Hepatocyte (in vitro differentiated cells): Measurements from ENCODE around the gene PPME1. TPM values are rescaled to one million over a fixed set of nuclear protein-coding genes. Genes with fewer than 3 reads are reported as not detected.
A peak's percentile ranks its signal among the peaks of the same experiment; 100 is the strongest.
"Not testable (repeated sequence)": the region's sequence is repeated elsewhere in the genome, so short reads cannot be mapped to it uniquely, and the experiment has no call there.

Experiments
- DNase-seq: peaks from one replicate; pipeline ENCODE4 v3.0.0-alpha.2; 2016; ENCODE audit warnings: low spot score
- H2AFZ ChIP-seq: fragments of 200-600 bp; sonication (generic); 2 replicates; pipeline ENCODE4 v1.6.0; 2016; ENCODE audit warnings: antibody characterized with exemption, mild to moderate bottlenecking
- H3K27ac ChIP-seq: fragments of 200-600 bp; sonication (generic); 2 replicates; pipeline ENCODE4 v1.5.1; 2016; ENCODE audit warnings: mild to moderate bottlenecking
- H3K27me3 ChIP-seq: fragments of 200-600 bp; sonication (generic); 2 replicates; pipeline ENCODE4 v1.6.1; 2016
- H3K36me3 ChIP-seq: fragments of 200-600 bp; sonication (generic); replicated peaks from 2 replicates; pipeline ENCODE4 v1.5.1; 2016; ENCODE audit warnings: low read depth; ENCODE audit not compliant: insufficient read depth
- H3K4me1 ChIP-seq: fragments of 200-600 bp; sonication (generic); 2 replicates; pipeline ENCODE4 v1.5.1; 2016; ENCODE audit warnings: mild to moderate bottlenecking, moderate library complexity; ENCODE audit not compliant: insufficient read depth
- H3K4me2 ChIP-seq: fragments of 200-600 bp; sonication (generic); 2 replicates; pipeline ENCODE4 v1.6.0; 2016
- H3K4me3 ChIP-seq: fragments of 200-600 bp; sonication (generic); 2 replicates; pipeline ENCODE4 v1.5.1; 2016; ENCODE audit warnings: mild to moderate bottlenecking
- H3K79me2 ChIP-seq: fragments of 200-600 bp; sonication (generic); 2 replicates; pipeline ENCODE4 v1.6.0; 2017; ENCODE audit warnings: mild to moderate bottlenecking
- H3K9me2 ChIP-seq: fragments of 200-600 bp; sonication (generic); replicated peaks from 2 replicates; pipeline ENCODE4 v1.6.0; 2017; ENCODE audit warnings: mild to moderate bottlenecking; ENCODE audit not compliant: insufficient read depth
- H3K9me3 ChIP-seq: fragments of 200-600 bp; sonication (generic); 2 replicates; pipeline ENCODE4 v1.5.1; 2016; ENCODE audit warnings: low read depth, mild to moderate bottlenecking
- H4K20me1 ChIP-seq: fragments of 200-600 bp; sonication (generic); 2 replicates; pipeline ENCODE4 v1.6.0; 2016; ENCODE audit warnings: mild to moderate bottlenecking; ENCODE audit not compliant: insufficient read depth, poor library complexity, severe bottlenecking
- CTCF ChIP-seq: fragments of 200-600 bp; sonication (generic); IDR thresholded peaks from 2 replicates; pipeline ENCODE4 v1.5.1; 2016; ENCODE audit warnings: antibody characterized with exemption, mild to moderate bottlenecking; ENCODE audit not compliant: poor library complexity
- EZH2 ChIP-seq: fragments of 200-600 bp; sonication (generic); IDR thresholded peaks from 2 replicates; pipeline ENCODE4 v1.6.1; 2016; ENCODE audit warnings: antibody characterized with exemption, mild to moderate bottlenecking, borderline replicate concordance
- EZH2phosphoT487 ChIP-seq: fragments of 200-600 bp; sonication (generic); IDR thresholded peaks from one replicate; pipeline ENCODE4 v1.6.1; 2018; ENCODE audit warnings: antibody characterized with exemption, mild to moderate bottlenecking, low read depth, moderate library complexity; ENCODE audit not compliant: unreplicated experiment, severe bottlenecking
- WGBS: methylation state at CpG from one replicate; pipeline ENCODE4 v1.1.6; 2016; ENCODE audit warnings: low lambda C conversion rate; ENCODE audit errors: missing lambda C conversion rate; 5-methylcytosine and 5-hydroxymethylcytosine counted together
- polyA plus RNA-seq: library from polyadenylated mRNA; unstranded; fragments of >200 nt; fragmentation: Nextera tagmentation; extraction: Ambion mirVana; gene quantifications from 2 replicates; pipeline ENCODE4 v1.2.1, GENCODE V29; 2016
- total RNA-seq: library from RNA; depleted of rRNA; stranded (reverse); fragments of >200 nt; gene quantifications from 2 replicates; pipeline ENCODE4 v1.2.3, GENCODE V29; 2014

Gene PPME1
- total and polyA plus RNA-seq, 2 experiments from 2014 or later: 25.2 to 45.7 TPM

- no peaks in the 10 kb centered on the region for H4K20me1 ChIP-seq
- H3K36me3 ChIP-seq: no peaks in the 10 kb centered on the region
- H3K9me2 ChIP-seq: no peaks in the 10 kb centered on the region
- H3K9me3 ChIP-seq: no peaks in the 10 kb centered on the region
- TF ChIP-seq CTCF (no peak), EZH2phosphoT487 (no peak), EZH2 (no peak)
- no peak for DNase-seq
- 84% methylated on average over 6 of the region's 6 CpGs for WGBS
- H3K79me2 ChIP-seq: peaks cover 5% of the 10 kb centered on the region
- no peaks in the 10 kb centered on the region for H3K27me3 ChIP-seq
- H3K4me3 ChIP-seq: no peak overlapping the region
- no peak overlapping the region for H2AFZ ChIP-seq
- H3K4me2 ChIP-seq: peak overlapping the region; percentile 36
- peak overlapping the region; percentile 86 for H3K27ac ChIP-seq
- H3K4me1 ChIP-seq: peaks cover 24% of the 10 kb centered on the region
These were observed 31.8 kb upstream of the PPME1 start for GRCh38 chr11:74139151-74139918.

GRCh38 chr11:74139919-74140431 is 31.1 kb upstream of the PPME1 start:
- DNase-seq, H3K4me3 ChIP-seq, H3K36me3 ChIP-seq, H3K4me2 ChIP-seq, H2AFZ ChIP-seq, H4K20me1 ChIP-seq, H3K79me2 ChIP-seq, H3K9me3 ChIP-seq, H3K27me3 ChIP-seq, H3K9me2 ChIP-seq: not testable (repeated sequence)
- Histone ChIP-seq H3K4me1 (peaks cover 24% of the 10 kb centered on the region), H3K27ac (peak overlapping the region; percentile 86)
- WGBS: 90% methylated on average over 1 of the region's 1 CpG

- Histone ChIP-seq H3K4me3 (no peak overlapping the region), H3K4me1 (peaks cover 24% of the 10 kb centered on the region), H2AFZ (no peak overlapping the region), H3K4me2 (no peak overlapping the region), H3K9me3 (no peaks in the 10 kb centered on the region), H3K79me2 (peaks cover 5% of the 10 kb centered on the region), H3K9me2 (no peaks in the 10 kb centered on the region), H3K36me3 (no peaks in the 10 kb centered on the region), H3K27ac (no peak overlapping the region), H4K20me1 (no peaks in the 10 kb centered on the region), H3K27me3 (no peaks in the 10 kb centered on the region)
- DNase-seq: peak; percentile 5
- 86% methylated on average over 2 of the region's 2 CpGs for WGBS
- TF ChIP-seq EZH2phosphoT487: no peak
- no peak for TF ChIP-seq EZH2
- no peak for TF ChIP-seq CTCF
These were observed 29.8 kb upstream of the PPME1 start for GRCh38 chr11:74141241-74141695.

DNA sequence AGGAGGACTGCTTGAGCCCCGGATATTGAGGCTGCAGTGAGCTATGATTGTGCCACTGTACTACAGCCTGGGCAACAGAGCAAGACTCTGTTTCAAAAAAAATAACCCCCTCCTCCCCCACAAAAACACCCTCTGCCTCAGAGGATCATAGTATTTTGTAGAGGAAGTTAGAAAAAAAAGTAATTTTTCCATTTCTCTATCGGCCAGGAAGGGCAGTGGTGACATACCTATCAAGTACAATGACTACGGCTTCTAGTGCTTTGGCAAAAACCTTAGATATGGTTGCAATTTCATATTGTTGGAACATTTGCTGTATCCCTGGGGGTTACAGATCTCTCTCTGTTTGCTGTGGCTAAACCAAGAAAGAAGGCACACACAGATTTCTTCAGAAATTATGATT is 29.2 kb upstream of the PPME1 start:
- no peak for DNase-seq
- Histone ChIP-seq H3K4me3 (no peak overlapping the region), H3K9me3 (no peaks in the 10 kb centered on the region), H3K79me2 (peaks cover 5% of the 10 kb centered on the region), H3K4me2 (no peak overlapping the region), H4K20me1 (no peaks in the 10 kb centered on the region), H3K27me3 (no peaks in the 10 kb centered on the region), H2AFZ (no peak overlapping the region), H3K27ac (no peak overlapping the region), H3K4me1 (peaks cover 24% of the 10 kb centered on the region), H3K9me2 (no peaks in the 10 kb centered on the region), H3K36me3 (no peaks in the 10 kb centered on the region)
- no peak for TF ChIP-seq EZH2
- no peak for TF ChIP-seq EZH2phosphoT487
- no peak for TF ChIP-seq CTCF
- WGBS: 96% methylated on average over 3 of the region's 3 CpGs
